ENCODE results near the gene P2RY10.

The P2RY10 gene

DNA sequence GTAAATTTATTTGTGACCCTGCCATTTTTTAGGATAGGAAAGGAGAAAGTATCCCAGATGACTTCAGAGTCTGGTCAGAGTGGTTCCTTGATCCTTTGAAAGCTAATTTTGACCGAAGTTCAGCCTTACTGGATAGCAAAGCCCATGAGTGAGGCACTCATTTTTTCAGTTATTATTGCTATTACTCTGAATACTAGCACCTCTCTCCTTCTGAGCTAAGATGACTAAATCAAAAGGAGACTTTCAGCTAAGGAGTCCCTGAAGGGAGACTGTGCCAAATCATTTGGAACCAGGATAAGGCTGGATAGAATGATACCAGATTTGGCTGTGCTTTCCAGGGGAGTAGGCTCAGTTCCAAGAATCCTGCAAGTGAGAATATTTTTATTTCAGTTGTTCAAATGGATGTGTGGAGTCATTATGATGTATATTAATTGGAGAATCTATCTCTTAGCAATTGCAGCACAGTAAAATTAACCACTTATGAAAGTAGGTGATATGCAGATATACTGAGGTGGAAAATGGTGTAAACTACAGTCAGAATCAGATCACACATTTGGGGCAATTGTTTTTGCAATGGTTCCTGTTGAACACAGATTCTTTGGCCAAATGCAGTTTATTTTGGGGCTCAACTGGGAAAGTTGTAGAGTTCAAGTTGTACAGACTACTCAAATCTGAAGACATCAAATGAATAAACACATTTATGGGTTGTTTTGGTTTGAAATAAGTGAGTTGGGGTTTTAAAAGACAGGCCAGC lies 1.2 kb downstream of the P2RY10 start:
- Histone ChIP-seq H3K9ac (ENCODE audit: insufficient read length, low read depth) (no peak overlapping the region), H3K9me3 (ENCODE audit: insufficient read depth, low read length) (no peaks in the 10 kb centered on the region), H3K27me3 (ENCODE audit: insufficient read depth, insufficient read length) (no peaks in the 10 kb centered on the region), H3K4me1 (ENCODE audit: insufficient read depth, insufficient read length) (no peaks in the 10 kb centered on the region), H3K4me3 (ENCODE audit: insufficient read length, low read depth) (no peak overlapping the region), H3K36me3 (ENCODE audit: insufficient read depth, insufficient read length, low read length) (no peaks in the 10 kb centered on the region)
- TF ChIP-seq YY1 (IDR thresholded peaks at IDR 0.05; ENCODE audit: insufficient read depth, insufficient read length) (no peak), SUZ12 (IDR thresholded peaks at IDR 0.05; ENCODE audit: extremely low read depth, insufficient read depth, insufficient read length) (no peak), ZNF274 (IDR thresholded peaks at IDR 0.05; ENCODE audit: low read depth, low read length) (no peak)
- no peak for DNase-seq (ENCODE audit: low read depth, low spot score)

GRCh38 chrX:78950009-78950835 lies 5.0 kb downstream of the P2RY10 start:
- H3K27me3 ChIP-seq (ENCODE audit: insufficient read depth, insufficient read length), result no peaks in the 10 kb centered on the region
- H3K4me1 ChIP-seq (ENCODE audit: insufficient read depth, insufficient read length), result no peaks in the 10 kb centered on the region
- no peak overlapping the region for H3K4me3 ChIP-seq (ENCODE audit: insufficient read length, low read depth)
- H3K9me3 ChIP-seq (ENCODE audit: insufficient read depth, low read length), result no peaks in the 10 kb centered on the region
- TF ChIP-seq ZNF274 (IDR thresholded peaks at IDR 0.05; ENCODE audit: low read depth, low read length), result no peak
- TF ChIP-seq SUZ12 (IDR thresholded peaks at IDR 0.05; ENCODE audit: extremely low read depth, insufficient read depth, insufficient read length), result no peak
- no peak for TF ChIP-seq YY1 (IDR thresholded peaks at IDR 0.05; ENCODE audit: insufficient read depth, insufficient read length)
- no peak overlapping the region for H3K9ac ChIP-seq (ENCODE audit: insufficient read length, low read depth)
- DNase-seq (ENCODE audit: low read depth, low spot score), result no peak
- H3K36me3 ChIP-seq (ENCODE audit: insufficient read depth, insufficient read length, low read length), result no peaks in the 10 kb centered on the region

DNA sequence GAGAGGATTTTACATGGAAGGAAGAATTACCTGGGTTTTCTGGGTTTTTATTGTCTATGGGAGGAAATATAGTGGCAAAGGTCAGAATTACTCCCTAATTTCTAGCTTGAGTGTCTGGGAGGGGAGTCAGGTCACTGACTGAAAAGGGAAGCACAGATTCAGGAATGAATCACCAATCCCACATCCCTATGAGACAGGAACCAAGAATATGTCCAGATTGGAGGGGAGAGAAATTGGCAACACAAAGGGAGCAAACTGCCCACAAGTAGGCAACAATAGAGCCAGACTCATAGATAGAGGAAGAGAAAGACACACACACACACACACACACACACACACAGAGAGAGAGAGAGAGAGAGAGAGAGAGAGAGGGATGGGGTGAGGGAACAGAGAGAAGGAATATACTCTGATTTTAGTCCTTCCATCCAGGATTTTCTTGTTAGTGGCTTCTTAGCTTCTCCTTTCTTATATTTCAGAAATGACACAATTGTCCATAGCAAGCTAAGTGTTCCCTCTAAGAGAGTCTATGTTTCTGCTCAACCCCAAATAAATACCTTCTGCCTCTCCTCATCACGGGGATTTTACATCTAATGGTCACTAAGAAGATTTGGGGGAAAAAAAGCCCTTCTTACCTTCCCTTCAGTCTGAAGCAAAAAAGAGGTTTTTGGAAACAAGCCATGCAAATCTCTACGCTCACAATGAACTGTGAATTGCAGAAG lies 12.0 kb downstream of the P2RY10 start:
- no peak for DNase-seq (ENCODE audit: low read depth, low spot score)
- no peak for TF ChIP-seq ZNF274 (IDR thresholded peaks at IDR 0.05; ENCODE audit: low read depth, low read length)
- no peak for TF ChIP-seq SUZ12 (IDR thresholded peaks at IDR 0.05; ENCODE audit: extremely low read depth, insufficient read depth, insufficient read length)
- TF ChIP-seq YY1 (IDR thresholded peaks at IDR 0.05; ENCODE audit: insufficient read depth, insufficient read length), result no peak
- Histone ChIP-seq H3K4me3 (ENCODE audit: insufficient read length, low read depth) (no peak overlapping the region), H3K9ac (ENCODE audit: insufficient read length, low read depth) (no peak overlapping the region), H3K4me1 (ENCODE audit: insufficient read depth, insufficient read length) (no peaks in the 10 kb centered on the region), H3K27me3 (ENCODE audit: insufficient read depth, insufficient read length) (no peaks in the 10 kb centered on the region), H3K36me3 (ENCODE audit: insufficient read depth, insufficient read length, low read length) (no peaks in the 10 kb centered on the region), H3K9me3 (ENCODE audit: insufficient read depth, low read length) (no peaks in the 10 kb centered on the region; the same call in 1 of the 2 replicates)

GRCh38 chrX:78957768-78958130 lies 12.6 kb downstream of the P2RY10 start:
- Histone ChIP-seq H3K36me3 (ENCODE audit: insufficient read depth, insufficient read length, low read length) (no peaks in the 10 kb centered on the region), H3K27me3 (ENCODE audit: insufficient read depth, insufficient read length) (no peaks in the 10 kb centered on the region), H3K4me3 (ENCODE audit: insufficient read length, low read depth) (no peak overlapping the region), H3K9ac (ENCODE audit: insufficient read length, low read depth) (no peak overlapping the region), H3K9me3 (ENCODE audit: insufficient read depth, low read length) (no peaks in the 10 kb centered on the region; the same call in 1 of the 2 replicates), H3K4me1 (ENCODE audit: insufficient read depth, insufficient read length) (no peaks in the 10 kb centered on the region)
- DNase-seq (ENCODE audit: low read depth, low spot score), result no peak
- TF ChIP-seq YY1 (IDR thresholded peaks at IDR 0.05; ENCODE audit: insufficient read depth, insufficient read length) (no peak), ZNF274 (IDR thresholded peaks at IDR 0.05; ENCODE audit: low read depth, low read length) (no peak), SUZ12 (IDR thresholded peaks at IDR 0.05; ENCODE audit: extremely low read depth, insufficient read depth, insufficient read length) (no peak)

- Histone ChIP-seq H3K9ac (ENCODE audit: insufficient read length, low read depth) (no peak overlapping the region), H3K36me3 (ENCODE audit: insufficient read depth, insufficient read length, low read length) (no peaks in the 10 kb centered on the region), H3K4me3 (ENCODE audit: insufficient read length, low read depth) (no peak overlapping the region), H3K27me3 (ENCODE audit: insufficient read depth, insufficient read length) (no peaks in the 10 kb centered on the region), H3K4me1 (ENCODE audit: insufficient read depth, insufficient read length) (no peaks in the 10 kb centered on the region), H3K9me3 (ENCODE audit: insufficient read depth, low read length) (no peaks in the 10 kb centered on the region; the same call in 1 of the 2 replicates)
- no peak for TF ChIP-seq YY1 (IDR thresholded peaks at IDR 0.05; ENCODE audit: insufficient read depth, insufficient read length)
- TF ChIP-seq SUZ12 (IDR thresholded peaks at IDR 0.05; ENCODE audit: extremely low read depth, insufficient read depth, insufficient read length), result no peak
- no peak for TF ChIP-seq ZNF274 (IDR thresholded peaks at IDR 0.05; ENCODE audit: low read depth, low read length)
- DNase-seq (ENCODE audit: low read depth, low spot score), result no peak
Observed at GRCh38 chrX:78958419-78959116, 13.4 kb downstream of the P2RY10 start.

- H3K4me3 ChIP-seq (ENCODE audit: insufficient read length, low read depth), result no peak overlapping the region
- H3K9ac ChIP-seq (ENCODE audit: insufficient read length, low read depth), result no peak overlapping the region
- H3K27me3 ChIP-seq (ENCODE audit: insufficient read depth, insufficient read length), result no peaks in the 10 kb centered on the region
- no peaks in the 10 kb centered on the region; the same call in 1 of the 2 replicates for H3K9me3 ChIP-seq (ENCODE audit: insufficient read depth, low read length)
- no peaks in the 10 kb centered on the region for H3K4me1 ChIP-seq (ENCODE audit: insufficient read depth, insufficient read length)
- no peaks in the 10 kb centered on the region for H3K36me3 ChIP-seq (ENCODE audit: insufficient read depth, insufficient read length, low read length)
- TF ChIP-seq SUZ12 (IDR thresholded peaks at IDR 0.05; ENCODE audit: extremely low read depth, insufficient read depth, insufficient read length), result no peak
- TF ChIP-seq ZNF274 (IDR thresholded peaks at IDR 0.05; ENCODE audit: low read depth, low read length), result no peak
- TF ChIP-seq YY1 (IDR thresholded peaks at IDR 0.05; ENCODE audit: insufficient read depth, insufficient read length), result no peak
- DNase-seq (ENCODE audit: low read depth, low spot score), result no peak
Observed at GRCh38 chrX:78960888-78961287, 15.7 kb downstream of the P2RY10 start.

All from NT2/D1 (cell line).